ENCODE data around the gene MAT2A.
"Not testable (repeated sequence)": the region's sequence is repeated elsewhere in the genome, so short reads cannot be mapped to it uniquely, and the experiment has no call there.

The MAT2A gene

DNA sequence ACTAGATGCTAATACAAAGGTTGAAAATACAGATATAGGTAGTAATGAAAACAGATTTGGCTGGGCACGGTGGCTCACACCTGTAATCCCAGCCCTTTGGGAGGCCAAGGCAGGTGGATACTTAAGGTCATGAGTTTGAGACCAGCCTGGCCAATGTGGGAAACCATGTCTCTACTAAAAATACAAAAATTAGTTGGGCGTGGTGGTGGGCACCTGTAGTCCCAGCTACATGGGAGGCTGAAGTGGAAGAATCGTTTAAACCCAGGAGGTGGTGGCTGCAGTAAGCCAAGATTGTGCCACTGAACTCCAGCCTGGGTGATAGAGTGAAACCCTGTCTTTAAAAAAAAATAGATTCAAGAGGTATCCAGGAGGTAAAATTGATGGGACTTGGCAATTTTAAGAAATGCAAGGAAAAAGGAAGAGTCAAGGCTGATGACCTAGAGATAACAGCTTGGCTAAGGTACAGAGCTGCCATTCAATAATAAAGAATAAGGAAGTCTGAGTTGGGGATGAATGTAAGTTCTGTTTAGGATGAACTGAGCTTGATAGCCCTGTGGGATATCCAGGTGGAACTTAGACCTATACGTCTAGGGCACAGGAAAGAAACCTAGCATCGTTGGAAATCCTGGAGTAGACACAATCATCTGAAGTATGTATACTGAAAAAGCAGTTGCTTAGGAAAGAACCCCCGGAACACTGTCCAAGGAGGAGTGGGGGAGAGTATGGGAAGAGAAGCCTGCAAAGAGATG is 9.1 kb downstream of the MAT2A start:
- DNase-seq (ENCODE audit: low spot score): peak; percentile 22

DNA sequence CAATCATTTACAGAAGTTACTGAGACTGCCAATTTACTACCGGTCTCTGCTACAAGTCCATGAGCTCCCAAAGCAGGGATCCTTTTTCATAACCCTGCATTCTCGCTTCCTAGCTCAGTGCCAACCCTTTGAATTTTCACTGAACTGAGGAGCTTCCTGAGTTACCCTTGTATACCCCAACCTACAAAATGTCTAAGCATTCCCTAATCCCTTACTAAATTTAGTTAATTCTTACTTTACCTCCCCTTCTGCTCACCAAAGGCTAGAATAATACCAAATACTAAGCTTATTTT is 9.6 kb downstream of the MAT2A start:
- peak; percentile 22 for DNase-seq (ENCODE audit: low spot score)

DNA sequence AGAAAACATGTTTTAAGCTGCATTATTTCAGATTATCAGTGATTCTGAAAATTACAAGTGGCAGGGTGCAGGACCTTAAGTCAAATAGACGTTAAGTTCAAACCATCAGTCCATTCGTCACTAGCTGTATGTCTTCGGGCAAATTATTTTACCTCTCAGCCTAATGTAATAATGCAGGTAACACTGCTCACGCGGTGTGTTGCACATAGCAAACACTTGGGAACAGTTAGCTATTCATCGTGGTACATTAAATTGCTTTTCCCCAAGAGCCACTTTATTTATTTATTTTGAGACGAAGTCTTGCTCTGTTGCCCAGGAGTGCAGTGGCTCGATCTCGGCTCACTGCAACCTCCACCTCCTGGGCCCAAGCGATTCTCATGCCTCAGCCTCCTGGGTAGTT is 10.1 kb downstream of the MAT2A start:
- DNase-seq (ENCODE audit: low spot score): no peak

DNA sequence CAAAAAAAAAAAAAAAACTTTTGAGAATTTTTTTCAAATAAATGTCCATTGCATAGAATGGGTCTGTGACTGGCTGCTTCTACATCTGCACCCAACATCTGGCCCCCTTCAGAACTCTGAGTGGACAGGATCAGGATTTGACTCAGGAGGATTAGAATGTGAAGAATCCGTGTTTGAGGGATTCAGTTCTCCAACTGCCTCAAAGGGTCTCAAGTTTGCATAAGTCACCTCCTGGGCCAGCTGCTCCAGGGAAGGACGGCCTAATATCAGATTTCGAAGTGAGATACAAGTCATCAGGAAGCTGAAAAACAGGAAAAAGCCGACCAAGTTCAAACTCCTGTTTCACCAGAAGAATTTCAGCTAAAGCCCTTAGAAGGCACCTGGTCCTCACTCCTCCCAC is 10.9 kb downstream of the MAT2A start:
- DNase-seq (ENCODE audit: low spot score): no peak

DNA sequence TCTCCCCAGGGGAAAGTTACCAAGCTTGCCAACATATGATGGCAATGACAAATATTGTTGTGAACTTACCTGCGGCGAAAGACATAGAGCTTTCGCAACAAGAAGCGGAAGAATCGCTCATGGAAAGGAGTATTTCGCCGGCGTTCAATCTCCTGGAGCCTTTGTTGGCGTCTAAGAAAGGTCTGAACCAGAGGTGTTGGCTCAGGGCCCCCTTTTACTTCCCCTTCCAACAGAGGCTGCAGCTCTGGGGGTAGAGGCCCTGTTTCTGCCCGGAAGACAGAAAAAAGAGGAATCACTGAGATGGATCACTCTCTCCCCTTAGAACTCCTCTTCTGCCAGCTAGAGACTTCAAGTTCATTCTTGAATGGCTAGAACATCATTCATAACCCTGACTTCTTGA is 11.5 kb downstream of the MAT2A start:
- DNase-seq (ENCODE audit: low spot score): peak; percentile 64

DNA sequence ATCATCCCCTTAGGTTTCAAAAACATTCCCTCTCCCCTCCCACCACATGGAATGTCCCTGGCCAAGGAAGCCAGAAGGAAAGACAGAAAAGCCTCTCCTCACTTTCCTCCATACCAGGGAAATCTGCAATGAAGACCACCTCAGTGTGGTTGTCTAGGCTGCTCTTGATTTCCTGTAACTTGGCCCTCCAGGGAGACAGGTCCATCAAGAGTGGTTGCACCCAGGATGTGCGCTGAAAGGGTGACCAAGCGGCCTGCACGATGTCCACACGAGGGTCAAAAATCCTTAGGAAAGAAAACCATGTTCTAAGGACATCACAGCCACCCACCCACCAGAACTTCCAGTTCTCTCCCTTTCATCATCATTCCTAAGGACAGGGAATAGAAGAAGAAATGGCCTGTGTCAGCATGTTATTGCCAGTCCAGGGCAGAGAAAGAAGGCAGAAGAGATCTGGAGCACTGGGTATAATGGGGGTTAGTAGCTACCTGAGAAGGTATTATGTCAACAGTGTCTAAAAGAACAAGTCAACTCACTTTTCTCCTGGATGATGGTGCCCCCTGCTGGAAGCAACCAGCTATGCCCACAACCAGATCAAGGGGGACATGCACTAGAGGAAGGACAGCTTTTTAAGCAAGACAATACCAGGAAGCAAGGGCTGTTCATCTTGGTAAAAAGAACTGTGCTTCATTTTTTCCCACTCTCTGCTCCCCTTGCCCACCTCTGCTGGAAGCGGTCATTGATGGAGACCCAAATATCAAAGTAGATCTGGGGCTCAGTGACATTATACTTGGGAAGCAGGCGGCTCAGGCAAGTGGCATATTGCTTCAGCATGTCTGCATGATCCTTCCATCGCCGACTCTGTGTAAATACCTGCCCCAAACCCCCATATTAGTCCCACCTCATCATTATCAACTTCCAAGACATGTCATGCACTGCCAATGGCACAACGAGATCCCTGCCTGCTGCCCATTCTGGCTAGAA is 13.0 kb downstream of the MAT2A start:
- peak; percentile 90 for DNase-seq (ENCODE audit: low spot score)

DNA sequence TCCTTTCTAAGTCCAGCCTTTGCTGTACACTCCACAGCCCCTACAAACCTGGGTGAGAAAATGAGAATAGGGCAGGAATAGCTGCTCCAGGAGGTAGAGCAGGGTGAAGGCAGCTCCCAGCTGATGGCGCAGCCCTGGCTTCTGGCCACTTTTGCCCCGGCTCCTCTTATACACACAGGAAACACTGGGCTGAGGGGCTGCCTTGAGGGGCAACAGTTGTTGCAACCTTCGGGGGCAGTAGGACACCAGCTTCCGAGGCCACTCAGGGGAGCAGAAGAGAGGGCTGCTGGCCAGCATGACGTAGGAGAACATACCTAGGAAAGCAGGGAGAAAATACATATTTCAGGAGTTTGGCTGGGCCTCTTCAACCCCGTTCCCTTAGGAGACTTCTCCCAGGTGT is 14.2 kb downstream of the MAT2A start:
- no peak for DNase-seq (ENCODE audit: low spot score)

DNA sequence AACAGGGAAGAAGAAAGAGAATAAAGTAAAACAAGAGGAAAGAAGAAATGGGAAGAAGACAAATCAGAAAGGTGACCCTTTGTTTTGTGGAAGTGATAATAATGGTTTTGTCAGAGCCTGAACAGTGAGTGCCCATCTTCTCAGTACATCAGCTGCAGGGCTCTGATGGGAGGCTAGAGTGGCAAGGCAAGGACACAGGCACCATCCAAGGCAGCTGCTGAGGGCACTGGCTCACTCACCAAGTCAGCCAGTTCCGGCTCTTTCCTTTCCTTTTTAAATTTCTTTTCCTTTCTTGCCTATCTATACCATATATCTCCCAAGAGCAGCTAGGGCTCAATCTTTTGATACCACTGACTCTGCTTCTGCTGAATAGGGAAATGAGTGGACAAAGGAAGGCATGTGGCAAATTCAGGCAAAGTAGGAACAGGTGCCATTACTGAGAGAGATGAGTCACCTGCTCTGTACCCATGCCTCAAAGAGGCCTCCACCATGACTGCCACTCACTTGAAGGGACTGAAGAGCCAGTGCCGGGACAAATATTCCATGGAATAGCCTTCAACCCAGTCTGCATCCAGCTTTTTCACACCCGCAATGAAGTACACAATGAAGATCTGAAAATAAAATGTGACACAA is 16.1 kb downstream of the MAT2A start:
- no peak for DNase-seq (ENCODE audit: low spot score)

DNA sequence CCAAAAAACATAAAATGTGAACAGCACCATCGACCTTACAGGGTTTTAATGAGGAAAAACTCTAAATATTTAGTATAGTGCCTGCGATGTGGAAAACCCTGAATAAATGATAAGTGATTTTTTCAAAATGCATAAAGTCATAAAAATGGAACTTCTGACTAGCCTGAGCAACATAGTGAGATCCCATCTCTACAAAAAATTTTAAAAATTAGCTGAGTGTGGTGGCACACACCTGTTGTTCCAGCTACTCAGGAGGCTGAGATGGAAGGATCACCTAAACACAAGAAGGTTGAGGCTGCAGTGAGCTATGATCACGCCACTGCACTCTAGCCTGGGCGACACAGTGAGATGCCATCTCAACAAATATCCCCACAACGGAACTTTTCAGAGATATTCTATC is 18.2 kb downstream of the MAT2A start:
- no peak for DNase-seq (ENCODE audit: low spot score)

DNA sequence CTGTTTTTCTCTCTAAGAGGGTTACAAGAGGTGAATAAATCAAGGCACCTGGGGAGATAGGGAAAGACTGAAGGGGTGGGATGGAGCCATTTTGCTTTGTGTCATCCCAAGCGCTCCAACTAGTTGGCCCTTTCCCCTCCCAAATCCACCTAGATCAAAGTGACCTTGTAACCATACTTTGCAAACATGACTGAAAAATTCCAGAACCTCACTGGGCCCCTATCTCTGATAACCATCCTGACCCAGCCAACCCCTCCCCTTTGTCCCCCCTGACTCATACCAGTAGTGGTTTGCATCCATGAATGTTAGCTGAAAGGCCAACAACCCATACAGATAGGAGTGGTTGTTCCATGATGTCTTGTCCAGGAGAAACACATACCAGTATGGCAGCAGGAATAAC is 19.2 kb downstream of the MAT2A start:
- no peak for DNase-seq (ENCODE audit: low spot score)

DNA sequence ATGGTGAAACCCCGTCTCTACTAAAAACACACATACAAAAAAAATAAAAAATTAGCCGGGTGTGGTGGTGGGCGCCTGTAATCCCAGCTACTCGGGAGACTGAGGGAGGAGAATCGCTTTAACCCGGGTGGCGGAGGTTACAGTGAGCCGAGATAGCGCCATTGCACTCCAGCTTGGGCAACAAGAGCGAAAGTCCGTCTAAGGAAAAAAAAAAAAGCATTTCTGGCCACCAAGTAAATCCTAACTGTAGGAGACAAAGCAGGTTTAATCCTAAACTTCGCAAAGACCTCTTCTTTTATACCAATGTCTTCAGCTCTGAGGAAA is 21.4 kb downstream of the MAT2A start:
- DNase-seq (ENCODE audit: low spot score): not testable (repeated sequence)

DNA sequence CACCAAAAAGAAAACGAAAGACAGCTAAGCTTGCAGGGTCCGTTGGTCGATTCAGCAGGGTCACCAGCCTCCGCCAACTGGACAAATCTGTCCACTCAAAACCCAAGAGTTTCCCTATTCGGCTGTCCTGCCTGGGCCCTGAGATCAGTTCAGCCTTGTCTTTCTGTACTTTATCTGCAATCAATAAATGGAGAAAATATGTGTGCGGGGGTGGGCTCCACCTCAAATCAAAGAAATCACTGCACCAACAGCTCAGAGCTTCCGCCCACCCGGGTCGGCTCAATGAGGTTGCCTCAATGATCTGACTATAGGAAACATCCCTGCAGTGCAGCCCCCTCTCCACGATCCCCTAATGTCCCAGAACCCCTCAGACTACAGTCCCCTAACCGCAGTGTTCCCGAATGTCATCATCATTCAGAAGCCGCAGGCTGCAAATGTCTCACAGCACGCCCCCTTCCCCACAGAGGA is 21.9 kb downstream of the MAT2A start:
- DNase-seq (ENCODE audit: low spot score): no peak

DNA sequence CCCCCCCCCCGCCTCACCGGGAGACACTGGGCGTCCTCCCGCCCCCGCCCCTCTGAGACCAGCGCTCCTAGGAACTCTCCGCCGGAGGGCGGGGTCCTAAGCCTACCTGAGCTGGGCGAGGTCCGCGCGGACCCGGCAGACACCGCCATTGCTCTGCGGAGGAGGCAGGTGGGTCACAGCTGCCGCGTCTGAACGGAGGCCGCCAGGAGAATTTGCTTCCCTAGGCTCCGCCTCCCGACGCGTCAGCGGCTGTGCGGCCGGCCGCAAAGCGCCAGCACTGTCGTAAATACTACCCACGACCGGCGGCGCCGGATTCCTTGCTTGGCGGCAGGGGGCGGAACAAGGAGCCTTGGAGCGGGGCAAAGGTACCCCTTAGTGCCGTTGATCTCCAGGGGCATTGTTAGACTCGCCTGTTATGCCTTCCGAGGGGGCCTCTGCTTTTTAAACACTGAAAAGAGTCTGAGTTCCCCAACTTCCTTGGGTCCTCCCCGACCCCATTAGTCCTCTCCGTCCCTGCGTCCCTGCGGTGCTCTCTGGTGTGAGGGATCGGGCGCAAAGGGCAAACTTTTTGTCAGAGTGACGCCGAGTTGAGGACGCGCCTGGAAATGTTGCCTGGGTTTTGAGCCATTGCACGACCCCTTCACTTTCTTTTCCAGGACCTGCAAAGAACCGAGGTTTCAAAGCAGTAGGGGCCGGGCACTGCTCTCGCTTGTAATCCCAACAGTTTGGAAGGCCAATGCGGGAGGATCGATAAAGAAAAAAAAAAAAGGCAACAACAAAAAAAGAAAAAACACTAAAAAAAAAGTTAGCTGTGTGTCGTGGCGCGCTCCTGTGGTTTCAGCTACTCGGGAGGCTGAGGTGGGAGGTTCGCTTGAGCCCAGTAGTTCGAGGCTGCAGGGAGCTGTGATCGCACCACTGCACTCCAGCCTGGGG is 22.6 kb downstream of the MAT2A start, which contains the start of gene GGCX:
TSS of gene GGCX (minus strand) at position 214 of the 933 bp plus-strand sequence. CDS start at position 149, 65 bp downstream.
- peak; percentile 92 for DNase-seq (ENCODE audit: low spot score)

DNA sequence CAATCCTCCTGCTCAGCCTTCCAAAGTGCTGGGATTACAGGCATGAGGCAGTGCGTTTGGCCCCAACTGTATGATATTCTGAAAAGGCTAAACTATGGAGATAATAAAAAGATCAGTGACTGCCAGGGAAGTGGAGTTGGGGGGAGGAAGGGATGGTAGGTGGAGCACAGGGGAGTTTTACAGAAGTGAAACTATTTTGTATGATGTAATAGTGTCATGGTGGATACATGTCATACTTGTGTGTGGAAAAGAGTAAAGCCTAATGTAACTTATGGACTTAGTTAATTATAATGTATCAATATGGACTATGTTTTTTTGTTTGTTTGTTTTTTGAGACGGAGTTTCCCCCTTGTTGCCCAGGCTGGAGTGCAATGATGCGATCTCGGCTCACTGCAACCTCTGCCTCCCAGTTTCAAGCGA is 25.2 kb downstream of the MAT2A start:
- DNase-seq (ENCODE audit: low spot score): peak; percentile 48

DNA sequence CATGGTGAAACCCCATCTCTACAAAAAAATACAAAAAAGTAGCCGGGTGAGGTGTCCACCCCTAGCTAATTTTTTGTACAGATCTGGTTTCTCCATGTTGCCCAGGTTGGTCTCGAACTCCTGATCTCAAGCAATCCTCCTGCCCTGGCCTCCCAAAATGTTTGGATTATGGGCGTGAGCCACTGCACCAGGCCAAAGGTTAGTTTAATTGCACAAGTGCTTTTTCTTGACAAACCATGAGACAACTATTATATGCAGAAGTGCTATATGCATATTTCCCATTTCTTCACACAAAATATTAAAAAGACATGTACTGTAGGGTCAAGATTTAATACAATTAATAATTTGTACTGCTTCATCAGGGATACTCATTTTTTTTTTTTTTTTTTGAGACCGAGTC is 27.3 kb downstream of the MAT2A start:
- no peak for DNase-seq (ENCODE audit: low spot score)

DNA sequence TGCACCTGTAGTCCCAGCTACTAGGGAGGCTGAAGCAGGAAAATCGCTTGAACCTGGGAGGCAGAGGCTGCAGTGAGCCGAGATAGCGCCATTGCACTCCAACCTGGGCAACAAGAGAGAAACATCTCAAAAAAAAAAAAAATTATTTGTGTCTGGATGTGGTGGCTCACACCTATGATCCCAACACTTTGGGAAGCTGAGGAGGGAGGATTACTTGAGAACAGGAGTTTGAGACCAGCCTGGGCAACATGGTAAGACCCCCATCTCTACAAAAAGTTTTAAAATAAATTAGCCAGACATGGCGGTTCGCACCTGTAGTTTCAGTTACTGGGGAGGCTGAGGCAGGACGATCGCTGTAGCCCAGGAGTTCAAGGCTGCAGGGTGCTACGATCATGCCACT is 36.8 kb downstream of the MAT2A start:
- DNase-seq (ENCODE audit: low spot score): no peak

DNA sequence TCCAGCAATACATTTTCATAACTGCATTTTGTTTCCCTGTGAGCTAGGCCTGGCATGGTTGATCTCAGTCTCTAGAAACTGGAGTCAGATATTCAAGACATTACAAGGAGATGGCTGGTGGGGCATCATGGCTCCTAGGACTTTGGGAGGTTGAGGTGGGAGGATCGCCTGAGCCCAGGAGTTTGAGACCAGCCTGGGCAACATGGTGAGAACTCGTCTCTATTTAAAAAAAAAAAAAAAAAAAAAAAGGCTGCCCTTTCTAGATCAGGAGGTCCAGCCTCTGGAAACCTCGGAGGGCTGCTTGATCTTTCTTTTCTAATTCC is 38.1 kb downstream of the MAT2A start:
- DNase-seq (ENCODE audit: low spot score): no peak

DNA sequence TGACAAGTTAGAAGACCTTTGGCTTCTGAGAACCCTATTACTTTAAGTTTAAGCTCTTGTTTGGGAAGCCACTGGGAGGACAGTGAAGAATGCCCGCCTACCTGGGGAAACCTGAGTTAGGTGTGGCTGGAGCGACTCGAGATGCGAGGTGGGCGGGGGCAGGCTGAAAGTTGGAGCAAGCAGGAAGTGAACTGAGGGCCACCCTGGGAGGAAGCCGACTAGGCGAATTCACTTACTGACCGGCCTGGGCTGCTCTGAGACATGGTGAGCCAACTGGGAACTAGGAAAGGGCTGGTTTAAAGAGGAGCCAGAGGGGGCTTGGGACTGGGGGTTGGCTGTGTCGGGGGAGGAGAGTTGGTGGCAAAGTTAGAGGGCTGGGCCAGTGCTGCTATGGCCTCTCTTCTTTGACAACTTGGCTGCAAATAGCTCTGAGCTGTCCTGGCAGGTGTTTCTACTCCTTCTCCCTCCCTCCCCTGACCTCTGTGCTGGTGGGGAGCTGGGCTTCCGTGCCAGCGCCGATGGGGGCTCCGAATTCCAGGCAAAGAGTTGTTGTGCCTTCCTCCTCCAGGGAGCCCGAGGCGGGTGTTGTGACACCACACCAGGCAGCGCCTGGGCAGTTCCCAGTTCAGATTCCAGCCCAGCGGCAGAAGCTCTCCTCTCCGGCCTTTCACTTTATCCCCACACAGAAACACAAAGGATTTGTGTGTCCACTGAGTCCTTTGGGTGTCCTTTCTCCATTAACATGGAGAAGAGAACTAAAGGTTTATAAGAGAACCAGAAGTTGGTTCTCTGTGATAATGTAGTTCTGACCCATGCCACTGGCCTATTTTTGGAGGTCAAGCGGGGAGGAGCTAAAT is 38.6 kb downstream of the MAT2A start, which contains the start of gene VAMP8:
TSS of gene VAMP8 (plus strand) at position 201 of the 857 bp plus-strand sequence. CDS start at position 262, 61 bp downstream.
- no peak for DNase-seq (ENCODE audit: low spot score)

DNA sequence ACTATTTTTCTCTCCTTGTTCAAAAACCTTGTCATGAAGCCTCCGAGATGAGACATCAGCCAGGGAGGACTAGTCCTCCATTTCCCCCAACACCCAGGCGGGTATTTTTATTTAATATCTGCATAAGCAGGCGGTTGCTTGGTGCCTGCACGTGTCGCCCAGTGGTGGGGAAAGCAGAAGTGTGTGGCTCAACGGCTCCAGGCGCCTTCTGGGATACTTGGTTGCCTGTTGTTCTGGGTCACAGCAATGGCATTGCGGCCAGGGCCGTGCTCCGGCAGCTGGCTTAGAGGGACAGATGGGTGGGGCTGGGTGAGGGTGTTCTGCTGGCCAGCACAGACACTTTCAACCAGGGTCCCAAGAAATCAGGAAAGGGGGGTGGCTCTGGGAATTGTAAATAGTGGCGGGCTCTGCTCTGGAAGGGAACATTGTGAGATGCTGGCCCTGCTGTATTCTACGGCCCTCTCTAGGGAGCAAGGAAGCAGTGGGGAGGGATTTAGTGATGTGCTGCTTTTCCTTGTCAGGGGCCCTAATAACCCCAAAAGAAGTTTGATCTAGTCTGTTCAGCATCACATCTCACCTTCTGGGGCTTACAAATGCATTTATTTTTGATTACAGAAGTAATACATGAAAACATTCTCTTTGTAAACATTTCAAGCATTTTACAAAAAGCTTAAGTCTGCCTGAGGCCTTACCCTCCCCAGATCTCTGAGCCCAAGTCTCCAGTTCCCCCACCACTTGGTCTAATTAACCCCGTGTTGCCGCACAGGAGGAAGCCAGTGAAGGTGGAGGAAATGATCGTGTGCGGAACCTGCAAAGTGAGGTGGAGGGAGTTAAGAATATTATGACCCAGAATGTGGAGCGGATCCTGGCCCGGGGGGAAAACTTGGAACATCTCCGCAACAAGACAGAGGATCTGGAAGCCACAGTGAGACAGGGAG is 39.5 kb downstream of the MAT2A start:
- DNase-seq (ENCODE audit: low spot score): no peak
